ENCODE results near the gene XRCC6. TPM values are rescaled to one million over a fixed set of nuclear protein-coding genes. Genes with fewer than 3 reads are reported as not detected.
A peak's percentile ranks its signal among the peaks of the same experiment; 100 is the strongest.

The XRCC6 gene
- polyA plus RNA-seq, 3 donors = 58.6 to 286 (median 267) TPM

- no peak overlapping the region for H3K27ac Mint-ChIP-seq
- peaks cover 60 to 89% of the 10 kb centered on the region in 2 donors for H3K36me3 Mint-ChIP-seq
Measured at GRCh38 chr22:41647771-41648170, 26.7 kb downstream of the XRCC6 start.

GRCh38 chr22:41648432-41648831 is 27.3 kb downstream of the XRCC6 start:
- Mint-ChIP-seq H3K36me3 (peaks cover 61 to 89% of the 10 kb centered on the region in 2 donors), H3K27ac (no peak overlapping the region), H3K4me3 (no peak overlapping the region), H3K27me3 (ENCODE audit: low read depth in 3 of 3) (peaks cover 0 to 3% (median 0%) of the 10 kb centered on the region in 3 donors), H3K9me3 (no peaks in the 10 kb centered on the region), H3K4me1 (no peaks in the 10 kb centered on the region)
- TF ChIP-seq, protein P1, sequence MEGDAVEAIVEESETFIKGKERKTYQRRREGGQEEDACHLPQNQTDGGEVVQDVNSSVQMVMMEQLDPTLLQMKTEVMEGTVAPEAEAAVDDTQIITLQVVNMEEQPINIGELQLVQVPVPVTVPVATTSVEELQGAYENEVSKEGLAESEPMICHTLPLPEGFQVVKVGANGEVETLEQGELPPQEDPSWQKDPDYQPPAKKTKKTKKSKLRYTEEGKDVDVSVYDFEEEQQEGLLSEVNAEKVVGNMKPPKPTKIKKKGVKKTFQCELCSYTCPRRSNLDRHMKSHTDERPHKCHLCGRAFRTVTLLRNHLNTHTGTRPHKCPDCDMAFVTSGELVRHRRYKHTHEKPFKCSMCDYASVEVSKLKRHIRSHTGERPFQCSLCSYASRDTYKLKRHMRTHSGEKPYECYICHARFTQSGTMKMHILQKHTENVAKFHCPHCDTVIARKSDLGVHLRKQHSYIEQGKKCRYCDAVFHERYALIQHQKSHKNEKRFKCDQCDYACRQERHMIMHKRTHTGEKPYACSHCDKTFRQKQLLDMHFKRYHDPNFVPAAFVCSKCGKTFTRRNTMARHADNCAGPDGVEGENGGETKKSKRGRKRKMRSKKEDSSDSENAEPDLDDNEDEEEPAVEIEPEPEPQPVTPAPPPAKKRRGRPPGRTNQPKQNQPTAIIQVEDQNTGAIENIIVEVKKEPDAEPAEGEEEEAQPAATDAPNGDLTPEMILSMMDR (IDR thresholded peaks at IDR 0.05) = no peak
- peaks cover 17% of the 10 kb centered on the region for H4K20me1 ChIP-seq (ENCODE audit: insufficient read depth, low read length)
- intact Hi-C loops (cut with micrococcal nuclease) = no loop called here
- no peaks in the 10 kb centered on the region for H3K9me3 ChIP-seq (replicated peaks in 1 of 2; ENCODE audit: control insufficient read depth in 1 of 2, insufficient read depth in 1 of 2, low read length in 2 of 2)
- H2AFZ ChIP-seq (ENCODE audit: insufficient read depth, low read depth, low read length, poor library complexity, severe bottlenecking) = no peak overlapping the region
- peak overlapping the region in 1 of 2 donors; percentile 9 for H3K27ac ChIP-seq (ENCODE audit: low read depth in 1 of 2, low read length in 2 of 2)
- no peak overlapping the region for H3K4me2 ChIP-seq (replicated peaks; ENCODE audit: extremely low read depth, low read length, poor library complexity, severe bottlenecking)
- H3K9ac ChIP-seq (ENCODE audit: insufficient read depth, low read length, poor library complexity, severe bottlenecking) = no peak overlapping the region
- no peak overlapping the region for H3K4me3 ChIP-seq (replicated peaks in 1 of 3; ENCODE audit: low read depth in 2 of 3, low read length in 3 of 3)
- no peaks in the 10 kb centered on the region for H3K27me3 ChIP-seq (ENCODE audit: control insufficient read depth in 2 of 2, insufficient read depth in 2 of 2, low read length in 2 of 2)
- H3K4me1 ChIP-seq (ENCODE audit: control insufficient read depth in 1 of 2, insufficient read depth in 2 of 2, low read length in 2 of 2) = no peaks in the 10 kb centered on the region
- WGBS (ENCODE audit: insufficient coverage) = no CpG with 5 or more reads among the region's 1 CpG
- peaks cover 3% of the 10 kb centered on the region for H3K79me2 ChIP-seq (ENCODE audit: insufficient read depth, low read length)
- H3K36me3 ChIP-seq (replicated peaks in 1 of 2; ENCODE audit: control insufficient read depth in 1 of 2, insufficient read depth in 2 of 2, low read length in 2 of 2) = peaks cover 79 to 93% of the 10 kb centered on the region in 2 donors
- DNase-seq = no peak

More at GRCh38 chr22:41647771-41648170, 26.7 kb downstream of the XRCC6 start:
- no peaks in the 10 kb centered on the region for H3K9me3 Mint-ChIP-seq
- no peak for DNase-seq
- no peaks in the 10 kb centered on the region for H3K4me1 ChIP-seq (ENCODE audit: control insufficient read depth in 1 of 2, insufficient read depth in 2 of 2, low read length in 2 of 2)
- H3K9me3 ChIP-seq (replicated peaks in 1 of 2; ENCODE audit: control insufficient read depth in 1 of 2, insufficient read depth in 1 of 2, low read length in 2 of 2) = no peaks in the 10 kb centered on the region
- intact Hi-C loops (cut with micrococcal nuclease) = no loop called here
- H2AFZ ChIP-seq (ENCODE audit: insufficient read depth, low read depth, low read length, poor library complexity, severe bottlenecking) = no peak overlapping the region
- TF ChIP-seq, protein P1 (IDR thresholded peaks at IDR 0.05) = no peak
- no CpG with 5 or more reads among the region's 3 CpGs for WGBS (ENCODE audit: insufficient coverage)
- no peaks in the 10 kb centered on the region for H3K4me1 Mint-ChIP-seq
- no peak overlapping the region for H3K27ac ChIP-seq (ENCODE audit: low read depth in 1 of 2, low read length in 2 of 2)
- no peak overlapping the region for H3K4me3 ChIP-seq (replicated peaks in 1 of 3; ENCODE audit: low read depth in 2 of 3, low read length in 3 of 3)
- peaks cover 21% of the 10 kb centered on the region for H4K20me1 ChIP-seq (ENCODE audit: insufficient read depth, low read length)
- peaks cover 8% of the 10 kb centered on the region for H3K79me2 ChIP-seq (ENCODE audit: insufficient read depth, low read length)
- peaks cover 0 to 3% (median 0%) of the 10 kb centered on the region in 3 donors for H3K27me3 Mint-ChIP-seq (ENCODE audit: low read depth in 3 of 3)
- peaks cover 73 to 93% of the 10 kb centered on the region in 2 donors for H3K36me3 ChIP-seq (replicated peaks in 1 of 2; ENCODE audit: control insufficient read depth in 1 of 2, insufficient read depth in 2 of 2, low read length in 2 of 2)
- H3K4me3 Mint-ChIP-seq = no peak overlapping the region
- H3K27me3 ChIP-seq (ENCODE audit: control insufficient read depth in 2 of 2, insufficient read depth in 2 of 2, low read length in 2 of 2) = no peaks in the 10 kb centered on the region
- H3K4me2 ChIP-seq (replicated peaks; ENCODE audit: extremely low read depth, low read length, poor library complexity, severe bottlenecking) = no peak overlapping the region
- no peak overlapping the region for H3K9ac ChIP-seq (ENCODE audit: insufficient read depth, low read length, poor library complexity, severe bottlenecking)
